ENCODE results near the gene NRIP1. TPM values are rescaled to one million over a fixed set of nuclear protein-coding genes. Genes with fewer than 3 reads are reported as not detected.

NRIP1 gene
- 5.9 TPM for polyA plus RNA-seq (2013, experiment 1 of 2)
- 6.0 TPM for polyA plus RNA-seq (2013, experiment 2 of 2)

- DNase-seq: peak; percentile 94
- Histone ChIP-seq H3K23ac (ENCODE audit: low read length) (peak within 1 kb of the TSS; percentile 98), H2BK15ac (replicated peaks; ENCODE audit: low read depth) (peak within 1 kb of the TSS; percentile 59), H3K56ac (ENCODE audit: low read length) (peak within 1 kb of the TSS; percentile 61), H4K8ac (ENCODE audit: low read depth, low read length) (no peak within 1 kb of the TSS), H3K79me1 (ENCODE audit: low read length) (no peaks in the 10 kb centered on the region), H4K5ac (ENCODE audit: low read length) (no peak within 1 kb of the TSS), H3K9ac (ENCODE audit: low read length) (peak within 1 kb of the TSS; percentile 74), H3K27me3 (ENCODE audit: insufficient read depth, low read length, poor library complexity) (no peaks in the 10 kb centered on the region), H3K4me3 (ENCODE audit: low read length) (peak within 1 kb of the TSS; percentile 65), H3K36me3 (ENCODE audit: control insufficient read depth, insufficient read depth, low read length) (no peaks in the 10 kb centered on the region), H3K4me1 (ENCODE audit: control insufficient read depth, low read depth, low read length) (peaks cover 10% of the 10 kb centered on the region), H2BK5ac (ENCODE audit: low read length) (no peak within 1 kb of the TSS), H2BK120ac (ENCODE audit: low read depth, low read length) (peak within 1 kb of the TSS; percentile 90), H3K79me2 (ENCODE audit: control insufficient read depth, insufficient read depth, low read length) (peaks cover 27% of the 10 kb centered on the region), H3K4ac (ENCODE audit: low read depth, low read length) (peak within 1 kb of the TSS; percentile 83), H3K18ac (ENCODE audit: low read length) (peak within 1 kb of the TSS; percentile 99), H3K4me2 (ENCODE audit: low read length) (peak within 1 kb of the TSS; percentile 33), H2AK5ac (ENCODE audit: low read length) (no peak within 1 kb of the TSS), H3K27ac (ENCODE audit: low read depth, low read length) (peak within 1 kb of the TSS; percentile 97)
- WGBS (ENCODE audit: extremely low coverage, insufficient coverage, low lambda C conversion rate): no CpG with 5 or more reads among the region's 116 CpGs
Measured at GRCh38 chr21:15064576-15065391, at the start of gene NRIP1. Gene NRIP1 (minus strand): TSS chr21:15065000. CDS start chr21:14968192, 96,808 bp downstream.

GRCh38 chr21:15112858-15113257 is 48.1 kb upstream of the NRIP1 start:
- H3K79me2 ChIP-seq (ENCODE audit: control insufficient read depth, insufficient read depth, low read length): no peaks in the 10 kb centered on the region

GRCh38 chr21:15108801-15109200 is 44.0 kb upstream of the NRIP1 start:
- Histone ChIP-seq H3K27ac (ENCODE audit: low read depth, low read length) (no peak overlapping the region), H3K9ac (ENCODE audit: low read length) (no peak overlapping the region), H3K79me1 (ENCODE audit: low read length) (no peaks in the 10 kb centered on the region), H2BK120ac (ENCODE audit: low read depth, low read length) (no peak overlapping the region), H3K18ac (ENCODE audit: low read length) (no peak overlapping the region), H3K56ac (ENCODE audit: low read length) (no peak overlapping the region), H2AK5ac (ENCODE audit: low read length) (no peak overlapping the region), H3K23ac (ENCODE audit: low read length) (no peak overlapping the region), H3K36me3 (ENCODE audit: control insufficient read depth, insufficient read depth, low read length) (no peaks in the 10 kb centered on the region), H3K4me2 (ENCODE audit: low read length) (no peak overlapping the region), H4K5ac (ENCODE audit: low read length) (no peak overlapping the region), H3K4me3 (ENCODE audit: low read length) (no peak overlapping the region), H3K4me1 (ENCODE audit: control insufficient read depth, low read depth, low read length) (no peaks in the 10 kb centered on the region), H2BK15ac (replicated peaks; ENCODE audit: low read depth) (no peak overlapping the region), H2BK5ac (ENCODE audit: low read length) (no peak overlapping the region), H3K4ac (ENCODE audit: low read depth, low read length) (no peak overlapping the region), H4K8ac (ENCODE audit: low read depth, low read length) (no peak overlapping the region), H3K27me3 (ENCODE audit: insufficient read depth, low read length, poor library complexity) (no peaks in the 10 kb centered on the region), H3K79me2 (ENCODE audit: control insufficient read depth, insufficient read depth, low read length) (no peaks in the 10 kb centered on the region)
- no CpG with 5 or more reads among the region's 2 CpGs for WGBS (ENCODE audit: extremely low coverage, insufficient coverage, low lambda C conversion rate)
- no peak for DNase-seq

More at GRCh38 chr21:15112858-15113257, 48.1 kb upstream of the NRIP1 start:
- Histone ChIP-seq H2BK5ac (ENCODE audit: low read length) (no peak overlapping the region), H3K79me1 (ENCODE audit: low read length) (no peaks in the 10 kb centered on the region), H3K18ac (ENCODE audit: low read length) (no peak overlapping the region), H3K4me2 (ENCODE audit: low read length) (no peak overlapping the region), H3K4ac (ENCODE audit: low read depth, low read length) (no peak overlapping the region), H2BK15ac (replicated peaks; ENCODE audit: low read depth) (no peak overlapping the region), H2BK120ac (ENCODE audit: low read depth, low read length) (no peak overlapping the region), H3K4me1 (ENCODE audit: control insufficient read depth, low read depth, low read length) (no peaks in the 10 kb centered on the region), H4K8ac (ENCODE audit: low read depth, low read length) (no peak overlapping the region), H3K4me3 (ENCODE audit: low read length) (no peak overlapping the region), H3K27me3 (ENCODE audit: insufficient read depth, low read length, poor library complexity) (no peaks in the 10 kb centered on the region), H3K56ac (ENCODE audit: low read length) (no peak overlapping the region), H3K27ac (ENCODE audit: low read depth, low read length) (no peak overlapping the region), H3K36me3 (ENCODE audit: control insufficient read depth, insufficient read depth, low read length) (no peaks in the 10 kb centered on the region), H2AK5ac (ENCODE audit: low read length) (no peak overlapping the region), H3K23ac (ENCODE audit: low read length) (no peak overlapping the region), H3K9ac (ENCODE audit: low read length) (no peak overlapping the region), H4K5ac (ENCODE audit: low read length) (no peak overlapping the region)
- no CpG with 5 or more reads among the region's 4 CpGs for WGBS (ENCODE audit: extremely low coverage, insufficient coverage, low lambda C conversion rate)
- no peak for DNase-seq

- H3K18ac ChIP-seq (ENCODE audit: low read length): no peak overlapping the region
- no peak overlapping the region for H4K8ac ChIP-seq (ENCODE audit: low read depth, low read length)
- no peak overlapping the region for H2AK5ac ChIP-seq (ENCODE audit: low read length)
- WGBS (ENCODE audit: extremely low coverage, insufficient coverage, low lambda C conversion rate): 100% methylated on average over 1 of the region's 3 CpGs
- H3K79me2 ChIP-seq (ENCODE audit: control insufficient read depth, insufficient read depth, low read length): no peaks in the 10 kb centered on the region
- no peaks in the 10 kb centered on the region for H3K79me1 ChIP-seq (ENCODE audit: low read length)
- H3K4me1 ChIP-seq (ENCODE audit: control insufficient read depth, low read depth, low read length): no peaks in the 10 kb centered on the region
- H4K5ac ChIP-seq (ENCODE audit: low read length): no peak overlapping the region
- no peak overlapping the region for H3K4ac ChIP-seq (ENCODE audit: low read depth, low read length)
- no peak overlapping the region for H3K27ac ChIP-seq (ENCODE audit: low read depth, low read length)
- no peaks in the 10 kb centered on the region for H3K36me3 ChIP-seq (ENCODE audit: control insufficient read depth, insufficient read depth, low read length)
- H2BK120ac ChIP-seq (ENCODE audit: low read depth, low read length): no peak overlapping the region
- no peak overlapping the region for H3K56ac ChIP-seq (ENCODE audit: low read length)
- no peak overlapping the region for H3K4me3 ChIP-seq (ENCODE audit: low read length)
- no peak overlapping the region for H3K9ac ChIP-seq (ENCODE audit: low read length)
- H3K23ac ChIP-seq (ENCODE audit: low read length): no peak overlapping the region
- no peak overlapping the region for H2BK15ac ChIP-seq (replicated peaks; ENCODE audit: low read depth)
- H3K27me3 ChIP-seq (ENCODE audit: insufficient read depth, low read length, poor library complexity): no peaks in the 10 kb centered on the region
- no peak for DNase-seq
- no peak overlapping the region for H3K4me2 ChIP-seq (ENCODE audit: low read length)
- no peak overlapping the region for H2BK5ac ChIP-seq (ENCODE audit: low read length)
Measured at GRCh38 chr21:15104470-15104869, 39.7 kb upstream of the NRIP1 start.

- Histone ChIP-seq H2BK5ac (ENCODE audit: low read length) (no peak overlapping the region), H3K56ac (ENCODE audit: low read length) (no peak overlapping the region), H3K36me3 (ENCODE audit: control insufficient read depth, insufficient read depth, low read length) (no peaks in the 10 kb centered on the region), H3K4me2 (ENCODE audit: low read length) (no peak overlapping the region), H3K23ac (ENCODE audit: low read length) (no peak overlapping the region), H2BK120ac (ENCODE audit: low read depth, low read length) (no peak overlapping the region), H2AK5ac (ENCODE audit: low read length) (no peak overlapping the region), H4K8ac (ENCODE audit: low read depth, low read length) (no peak overlapping the region), H2BK15ac (replicated peaks; ENCODE audit: low read depth) (no peak overlapping the region), H3K27me3 (ENCODE audit: insufficient read depth, low read length, poor library complexity) (no peaks in the 10 kb centered on the region), H3K79me2 (ENCODE audit: control insufficient read depth, insufficient read depth, low read length) (no peaks in the 10 kb centered on the region), H3K79me1 (ENCODE audit: low read length) (no peaks in the 10 kb centered on the region), H3K18ac (ENCODE audit: low read length) (no peak overlapping the region), H3K4me1 (ENCODE audit: control insufficient read depth, low read depth, low read length) (no peaks in the 10 kb centered on the region), H4K5ac (ENCODE audit: low read length) (no peak overlapping the region), H3K4me3 (ENCODE audit: low read length) (no peak overlapping the region), H3K27ac (ENCODE audit: low read depth, low read length) (no peak overlapping the region), H3K4ac (ENCODE audit: low read depth, low read length) (no peak overlapping the region), H3K9ac (ENCODE audit: low read length) (no peak overlapping the region)
- WGBS (ENCODE audit: extremely low coverage, insufficient coverage, low lambda C conversion rate): no CpG with 5 or more reads among the region's 3 CpGs
- no peak for DNase-seq
Measured at GRCh38 chr21:15098908-15099307, 34.1 kb upstream of the NRIP1 start.
